ENCODE data around the gene KANK4. TPM values are rescaled to one million over a fixed set of nuclear protein-coding genes. Genes with fewer than 3 reads are reported as not detected.

KANK4 gene
- total RNA-seq, 6 experiments from 2014 or later = not detected

DNA sequence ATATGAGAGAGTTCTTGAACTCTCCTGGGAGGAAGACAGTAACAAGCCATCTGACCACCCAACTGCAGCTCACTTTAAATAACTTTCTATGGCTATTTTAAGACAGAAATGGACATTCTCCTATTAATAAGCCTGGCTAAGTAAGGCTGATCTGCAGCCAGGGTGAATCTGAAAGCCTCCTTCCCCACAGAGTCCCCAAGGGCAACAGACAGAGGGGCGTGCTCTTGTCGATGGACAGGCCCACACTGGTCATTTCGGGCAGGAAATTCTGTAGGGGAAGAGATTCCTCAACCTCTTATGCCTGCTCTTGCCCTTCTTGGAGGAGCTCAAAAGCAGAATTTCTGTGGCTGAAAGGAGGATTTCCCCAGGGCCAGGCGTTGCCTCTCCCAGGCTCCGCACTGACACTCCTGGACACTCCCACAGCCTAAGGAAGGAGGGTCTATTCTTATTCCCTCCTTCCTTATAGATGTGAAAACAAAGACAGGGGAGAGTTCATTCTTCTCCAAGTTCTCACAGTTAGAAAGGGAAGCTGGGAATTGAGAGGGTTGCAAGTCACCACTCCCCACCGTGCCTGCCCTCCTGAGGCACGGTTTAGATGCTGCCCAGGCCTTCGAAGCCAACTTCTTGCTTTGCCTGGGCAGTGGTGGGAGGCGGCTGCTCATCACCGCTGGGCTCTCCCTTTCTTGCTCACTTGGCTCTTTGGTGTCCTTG is 17.9 kb upstream of the KANK4 start:
- H3K4me3 Mint-ChIP-seq = no peak overlapping the region
- no peak for DNase-seq
- no peaks in the 10 kb centered on the region; the same call in 1 of the 2 replicates for H3K9me3 Mint-ChIP-seq
- H3K36me3 Mint-ChIP-seq (ENCODE audit: low read depth) = peaks cover 4% of the 10 kb centered on the region; the same call in 1 of the 2 replicates
- H3K27me3 Mint-ChIP-seq (ENCODE audit: insufficient read depth) = peaks cover 3% of the 10 kb centered on the region
- peaks cover 9% of the 10 kb centered on the region; the same call in 1 of the 2 replicates for H3K4me1 Mint-ChIP-seq (ENCODE audit: low read depth)
- TF ChIP-seq, protein P1, sequence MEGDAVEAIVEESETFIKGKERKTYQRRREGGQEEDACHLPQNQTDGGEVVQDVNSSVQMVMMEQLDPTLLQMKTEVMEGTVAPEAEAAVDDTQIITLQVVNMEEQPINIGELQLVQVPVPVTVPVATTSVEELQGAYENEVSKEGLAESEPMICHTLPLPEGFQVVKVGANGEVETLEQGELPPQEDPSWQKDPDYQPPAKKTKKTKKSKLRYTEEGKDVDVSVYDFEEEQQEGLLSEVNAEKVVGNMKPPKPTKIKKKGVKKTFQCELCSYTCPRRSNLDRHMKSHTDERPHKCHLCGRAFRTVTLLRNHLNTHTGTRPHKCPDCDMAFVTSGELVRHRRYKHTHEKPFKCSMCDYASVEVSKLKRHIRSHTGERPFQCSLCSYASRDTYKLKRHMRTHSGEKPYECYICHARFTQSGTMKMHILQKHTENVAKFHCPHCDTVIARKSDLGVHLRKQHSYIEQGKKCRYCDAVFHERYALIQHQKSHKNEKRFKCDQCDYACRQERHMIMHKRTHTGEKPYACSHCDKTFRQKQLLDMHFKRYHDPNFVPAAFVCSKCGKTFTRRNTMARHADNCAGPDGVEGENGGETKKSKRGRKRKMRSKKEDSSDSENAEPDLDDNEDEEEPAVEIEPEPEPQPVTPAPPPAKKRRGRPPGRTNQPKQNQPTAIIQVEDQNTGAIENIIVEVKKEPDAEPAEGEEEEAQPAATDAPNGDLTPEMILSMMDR (IDR thresholded peaks at IDR 0.05) = no peak
- no peak overlapping the region for H3K27ac Mint-ChIP-seq

DNA sequence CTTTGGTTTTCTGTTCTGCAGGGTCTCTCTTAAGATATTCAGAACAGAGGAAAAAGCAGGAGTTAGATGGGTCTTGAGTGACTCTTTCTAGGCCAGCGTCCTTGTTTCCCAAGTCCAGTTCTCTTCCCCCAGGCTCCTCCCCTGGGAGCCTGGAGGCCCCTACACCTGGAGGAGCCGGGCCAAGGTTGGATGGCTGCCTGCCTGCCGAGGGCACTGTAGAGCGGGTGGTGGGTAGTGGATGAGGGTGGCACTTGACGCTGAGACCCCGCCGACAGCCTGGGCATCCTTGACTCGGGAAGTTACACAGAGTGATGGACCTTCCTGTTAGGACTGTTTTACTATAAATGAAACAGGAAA is 17.4 kb upstream of the KANK4 start:
- DNase-seq = no peak
- no peaks in the 10 kb centered on the region; the same call in 1 of the 2 replicates for H3K9me3 Mint-ChIP-seq
- no peak overlapping the region for H3K27ac Mint-ChIP-seq
- H3K27me3 Mint-ChIP-seq (ENCODE audit: insufficient read depth) = peaks cover 3% of the 10 kb centered on the region
- TF ChIP-seq, protein P1 (IDR thresholded peaks at IDR 0.05) = no peak
- peaks cover 9% of the 10 kb centered on the region; the same call in 1 of the 2 replicates for H3K4me1 Mint-ChIP-seq (ENCODE audit: low read depth)
- peaks cover 4% of the 10 kb centered on the region; the same call in 1 of the 2 replicates for H3K36me3 Mint-ChIP-seq (ENCODE audit: low read depth)
- no peak overlapping the region for H3K4me3 Mint-ChIP-seq

DNA sequence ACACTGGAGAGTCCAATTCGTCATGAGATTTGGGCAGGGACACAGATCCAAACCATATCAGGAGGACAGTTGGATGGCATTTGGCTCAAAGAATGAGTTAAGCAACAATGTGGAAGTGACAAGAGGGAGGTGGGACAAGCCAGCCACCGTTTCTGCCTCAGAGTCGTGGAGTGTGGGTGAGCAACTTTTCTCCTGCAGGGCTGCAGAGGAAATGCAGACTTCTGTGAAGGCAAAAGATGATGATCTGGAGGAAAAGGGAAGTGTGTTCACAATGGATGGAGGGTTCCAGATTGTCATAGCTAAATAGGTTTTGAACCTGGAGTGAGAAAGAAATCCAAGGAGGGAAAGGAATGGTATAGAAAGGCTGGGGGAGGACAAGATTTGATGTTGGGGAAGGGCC is 16.4 kb upstream of the KANK4 start:
- TF ChIP-seq, protein P1 (IDR thresholded peaks at IDR 0.05) = no peak
- DNase-seq = no peak
- H3K27me3 Mint-ChIP-seq (ENCODE audit: insufficient read depth) = peaks cover 3% of the 10 kb centered on the region
- no peaks in the 10 kb centered on the region; the same call in 1 of the 2 replicates for H3K9me3 Mint-ChIP-seq
- H3K4me1 Mint-ChIP-seq (ENCODE audit: low read depth) = peaks cover 9% of the 10 kb centered on the region; the same call in 1 of the 2 replicates
- no peak overlapping the region for H3K4me3 Mint-ChIP-seq
- H3K36me3 Mint-ChIP-seq (ENCODE audit: low read depth) = peaks cover 4% of the 10 kb centered on the region; the same call in 1 of the 2 replicates
- no peak overlapping the region for H3K27ac Mint-ChIP-seq

DNA sequence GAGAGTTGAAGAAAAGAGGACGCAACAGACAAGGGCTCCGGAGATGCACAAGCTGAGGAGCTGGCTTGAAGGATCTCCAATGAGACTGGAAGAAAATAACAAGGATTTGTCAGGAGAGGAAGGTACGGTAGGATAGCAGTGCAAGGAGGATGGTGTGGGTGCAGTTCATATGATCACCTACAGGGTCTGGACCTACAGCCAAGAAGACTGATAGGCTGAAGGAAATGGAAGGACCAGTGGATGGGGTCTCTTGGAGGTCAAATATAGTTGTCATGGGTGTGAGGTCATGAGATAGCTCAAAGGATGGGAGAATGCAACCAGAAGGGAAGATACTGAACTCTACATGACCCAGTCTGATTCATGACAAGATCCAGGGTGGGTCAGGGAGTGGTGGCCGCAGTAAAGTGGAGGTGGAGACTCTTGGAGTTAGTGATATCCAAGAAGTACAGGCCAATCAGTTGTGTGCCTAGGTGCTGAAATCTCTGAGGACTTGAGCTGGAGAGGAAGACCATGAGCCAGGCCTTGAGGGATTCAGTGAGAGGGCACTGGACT is 15.3 kb upstream of the KANK4 start:
- H3K27ac Mint-ChIP-seq = no peak overlapping the region

DNA sequence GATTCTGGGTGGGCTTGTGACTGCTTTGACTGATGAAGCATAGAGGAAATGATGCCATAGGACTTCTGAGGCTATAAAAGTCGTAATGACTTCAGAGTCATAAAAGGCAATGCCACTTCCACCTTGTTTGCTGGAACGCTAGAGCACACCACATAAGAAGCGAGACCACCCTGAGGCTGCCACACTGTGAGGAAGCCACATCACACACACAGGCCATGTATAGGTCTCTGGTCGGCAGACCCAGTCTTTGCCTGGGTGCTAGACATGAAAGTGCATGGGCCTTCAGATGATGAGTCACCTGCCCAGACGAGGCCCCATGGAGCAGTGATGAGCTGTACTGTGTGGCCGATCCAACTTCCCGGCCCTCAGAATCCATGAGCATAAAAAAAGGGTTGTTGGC is 14.2 kb upstream of the KANK4 start:
- peaks cover 9% of the 10 kb centered on the region; the same call in 1 of the 2 replicates for H3K4me1 Mint-ChIP-seq (ENCODE audit: low read depth)
- peaks cover 4% of the 10 kb centered on the region; the same call in 1 of the 2 replicates for H3K36me3 Mint-ChIP-seq (ENCODE audit: low read depth)
- no peak for DNase-seq
- peaks cover 5% of the 10 kb centered on the region; the same call in 1 of the 2 replicates for H3K9me3 Mint-ChIP-seq
- H3K27me3 Mint-ChIP-seq (ENCODE audit: insufficient read depth) = peaks cover 3% of the 10 kb centered on the region
- H3K27ac Mint-ChIP-seq = no peak overlapping the region
- no peak overlapping the region for H3K4me3 Mint-ChIP-seq
- TF ChIP-seq, protein P1 (IDR thresholded peaks at IDR 0.05) = no peak

More for the DNA sequence above, 15.3 kb upstream of the KANK4 start:
- H3K36me3 Mint-ChIP-seq (ENCODE audit: low read depth) = peaks cover 4% of the 10 kb centered on the region; the same call in 1 of the 2 replicates
- no peak for DNase-seq
- TF ChIP-seq, protein P1 (IDR thresholded peaks at IDR 0.05) = peak; percentile 30; the same call in 1 of the 2 replicates
- H3K4me3 Mint-ChIP-seq = no peak overlapping the region
- H3K27me3 Mint-ChIP-seq (ENCODE audit: insufficient read depth) = peaks cover 3% of the 10 kb centered on the region
- H3K9me3 Mint-ChIP-seq = peaks cover 5% of the 10 kb centered on the region; the same call in 1 of the 2 replicates
- H3K4me1 Mint-ChIP-seq (ENCODE audit: low read depth) = peaks cover 9% of the 10 kb centered on the region; the same call in 1 of the 2 replicates
